Right renal pelvis (tissue), 4 donors: ENCODE data around the gene FBXW10B. TPM values are rescaled to one million over a fixed set of nuclear protein-coding genes. Genes with fewer than 3 reads are reported as not detected.
"Not testable (repeated sequence)": the region's sequence is repeated elsewhere in the genome, so short reads cannot be mapped to it uniquely, and the experiment has no call there.

Source experiments
- DNase-seq, 4 donors: peaks; one replicate each; pipeline ENCODE4 v3.0.0-alpha.2; 2013; ENCODE audit warnings: low read depth in 4 of 4, low spot score in 3 of 4, missing footprints in 1 of 4
- polyA plus RNA-seq, 4 donors: library from polyadenylated mRNA; unstranded; fragments of 120-200 nt; gene quantifications; one replicate each; pipeline ENCODE4 v1.2.1, GENCODE V29; 2013; ENCODE audit not compliant: insufficient read length in 4 of 4

FBXW10B gene
- polyA plus RNA-seq, 4 donors: 0.67 to 1.4 (median 0.96) TPM

- DNase-seq: not testable (repeated sequence)
Measured at GRCh38 chr17:15642505-15643251, 23.2 kb upstream of the FBXW10B start.

DNA sequence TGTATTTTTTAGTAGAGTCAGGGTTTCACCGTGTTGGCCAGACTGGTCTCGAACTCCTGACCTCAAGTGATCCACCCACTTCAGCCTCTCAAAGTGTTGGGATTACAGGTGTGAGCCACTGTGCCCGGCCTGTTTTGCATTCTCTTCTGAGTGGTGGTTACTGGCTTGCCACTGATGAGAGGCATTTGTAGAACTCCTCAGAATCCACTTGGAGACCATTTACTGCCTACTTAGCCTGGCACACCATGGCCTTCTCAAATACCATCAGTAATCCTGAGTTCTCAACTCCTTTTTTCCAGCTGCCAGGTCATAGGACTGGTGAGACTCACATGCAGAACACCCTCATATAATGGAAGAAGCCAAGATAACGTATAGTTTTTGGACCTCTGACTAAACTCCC lies 22.5 kb upstream of the FBXW10B start:
- not testable (repeated sequence) for DNase-seq

DNA sequence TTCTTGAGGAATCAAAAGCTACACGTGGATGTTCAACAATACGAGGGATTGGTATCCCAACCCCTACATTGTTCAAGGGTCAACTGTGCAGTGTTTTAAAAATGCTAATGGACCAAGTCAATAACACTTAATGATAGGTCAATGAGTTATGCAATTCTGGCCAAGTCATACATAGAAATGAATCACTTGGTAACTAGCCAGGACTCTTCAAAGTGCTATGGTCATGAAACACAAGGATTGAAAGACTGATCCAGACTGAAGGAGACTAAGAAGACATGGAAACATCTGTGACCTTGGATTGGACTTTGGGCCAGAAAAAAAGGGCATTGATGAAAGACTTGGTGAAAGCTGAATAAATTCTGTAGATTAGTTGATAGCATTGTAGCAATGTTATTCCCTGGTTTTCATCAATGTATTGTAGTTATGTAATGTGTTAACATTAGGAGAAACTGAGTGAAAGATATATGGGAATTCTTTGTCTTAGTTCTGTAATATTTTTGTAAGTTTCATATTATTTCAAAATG lies 11.5 kb upstream of the FBXW10B start:
- DNase-seq: not testable (repeated sequence)

GRCh38 chr17:15629991-15630390 lies 10.5 kb upstream of the FBXW10B start:
- DNase-seq: not testable (repeated sequence)

- DNase-seq: not testable (repeated sequence)
Measured at GRCh38 chr17:15623661-15624209, 4.2 kb upstream of the FBXW10B start.

DNA sequence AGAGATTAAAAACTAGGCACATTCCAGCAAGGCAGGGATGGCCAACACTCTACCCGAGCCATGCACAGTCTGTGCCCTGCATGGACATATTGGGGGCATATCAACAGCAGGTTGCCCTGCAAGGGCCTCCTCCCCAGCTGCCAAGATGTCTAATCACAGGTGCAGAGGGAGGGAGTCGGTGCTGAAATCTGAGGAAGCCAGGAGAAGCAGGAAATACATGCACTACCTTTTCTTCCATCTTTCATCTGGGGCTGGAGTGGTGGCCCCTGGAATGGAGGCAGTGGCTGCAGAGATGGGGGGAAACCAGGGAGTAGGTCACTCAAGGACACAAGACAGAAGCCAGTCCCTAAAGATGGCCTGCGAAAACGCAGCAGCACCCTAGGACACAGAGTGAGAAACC lies 3.8 kb upstream of the FBXW10B start:
- DNase-seq: not testable (repeated sequence)

DNA sequence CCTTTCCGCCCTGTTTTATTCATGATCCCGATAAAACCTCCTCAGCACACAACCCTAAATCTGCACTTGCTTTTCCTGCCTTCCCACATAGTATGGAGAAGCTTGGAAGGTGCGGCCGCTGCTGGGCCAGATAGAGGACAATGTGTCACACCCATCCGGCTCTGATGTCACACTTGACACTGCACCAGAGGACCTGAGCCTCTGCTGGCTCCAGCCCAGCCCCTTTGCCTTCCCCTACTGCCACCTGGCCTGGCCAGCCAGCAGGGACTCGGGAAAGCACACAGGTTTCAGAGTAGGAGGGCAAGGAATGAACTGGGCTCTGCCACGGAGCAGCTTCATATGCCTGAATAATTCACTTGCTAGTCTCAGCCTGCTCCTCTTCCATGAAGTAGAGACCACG lies 2.6 kb upstream of the FBXW10B start:
- DNase-seq: not testable (repeated sequence)

- not testable (repeated sequence) for DNase-seq
Measured at GRCh38 chr17:15616828-15617227, 2.7 kb downstream of the FBXW10B start.

DNA sequence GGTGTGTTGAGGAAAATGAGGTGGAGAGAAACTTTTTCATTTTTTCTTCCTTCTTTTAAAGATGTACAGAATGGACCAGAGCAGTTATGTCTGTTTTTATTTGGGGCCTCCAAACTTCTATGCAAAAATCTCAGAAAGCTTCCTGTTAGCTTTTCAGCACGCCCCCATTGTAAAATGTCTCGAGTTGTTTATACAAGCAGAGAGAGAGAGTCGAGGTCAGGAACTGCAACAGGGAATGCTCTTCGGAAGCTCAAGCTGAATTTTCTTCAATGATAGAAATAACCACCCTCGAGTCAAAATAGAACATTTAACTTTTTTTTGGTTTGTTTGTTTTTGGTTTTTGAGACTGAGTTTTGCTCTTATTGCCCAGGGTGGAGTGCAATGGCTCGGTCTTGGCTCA lies 3.7 kb downstream of the FBXW10B start:
- DNase-seq: peak in 1 of 4 donors; percentile 5

DNA sequence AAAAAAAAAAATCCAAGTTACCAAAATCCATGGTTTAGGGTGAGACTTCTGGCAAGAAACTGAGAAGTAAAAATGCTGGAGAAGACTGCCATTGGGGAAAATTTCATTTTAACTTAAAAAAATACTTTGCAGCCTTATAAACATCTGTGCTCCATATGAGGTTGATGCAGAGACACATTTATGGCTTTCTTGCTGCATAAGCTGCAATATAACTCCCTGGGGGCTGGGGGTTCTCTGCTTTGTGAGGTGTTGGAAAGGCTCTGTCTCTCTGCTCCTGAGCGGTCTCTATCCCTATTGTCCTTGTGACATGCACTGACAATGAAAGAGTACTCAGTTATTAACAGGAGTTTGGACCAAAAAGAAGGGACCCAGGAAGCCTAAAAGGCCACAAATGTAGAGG lies 6.4 kb downstream of the FBXW10B start:
- not testable (repeated sequence) for DNase-seq

- not testable (repeated sequence) for DNase-seq
Measured at GRCh38 chr17:15592960-15593359, 26.5 kb downstream of the FBXW10B start.

GRCh38 chr17:15591986-15592385 lies 27.5 kb downstream of the FBXW10B start:
- not testable (repeated sequence) for DNase-seq

GRCh38 chr17:15590844-15591243 lies 28.7 kb downstream of the FBXW10B start:
- DNase-seq: not testable (repeated sequence)

DNA sequence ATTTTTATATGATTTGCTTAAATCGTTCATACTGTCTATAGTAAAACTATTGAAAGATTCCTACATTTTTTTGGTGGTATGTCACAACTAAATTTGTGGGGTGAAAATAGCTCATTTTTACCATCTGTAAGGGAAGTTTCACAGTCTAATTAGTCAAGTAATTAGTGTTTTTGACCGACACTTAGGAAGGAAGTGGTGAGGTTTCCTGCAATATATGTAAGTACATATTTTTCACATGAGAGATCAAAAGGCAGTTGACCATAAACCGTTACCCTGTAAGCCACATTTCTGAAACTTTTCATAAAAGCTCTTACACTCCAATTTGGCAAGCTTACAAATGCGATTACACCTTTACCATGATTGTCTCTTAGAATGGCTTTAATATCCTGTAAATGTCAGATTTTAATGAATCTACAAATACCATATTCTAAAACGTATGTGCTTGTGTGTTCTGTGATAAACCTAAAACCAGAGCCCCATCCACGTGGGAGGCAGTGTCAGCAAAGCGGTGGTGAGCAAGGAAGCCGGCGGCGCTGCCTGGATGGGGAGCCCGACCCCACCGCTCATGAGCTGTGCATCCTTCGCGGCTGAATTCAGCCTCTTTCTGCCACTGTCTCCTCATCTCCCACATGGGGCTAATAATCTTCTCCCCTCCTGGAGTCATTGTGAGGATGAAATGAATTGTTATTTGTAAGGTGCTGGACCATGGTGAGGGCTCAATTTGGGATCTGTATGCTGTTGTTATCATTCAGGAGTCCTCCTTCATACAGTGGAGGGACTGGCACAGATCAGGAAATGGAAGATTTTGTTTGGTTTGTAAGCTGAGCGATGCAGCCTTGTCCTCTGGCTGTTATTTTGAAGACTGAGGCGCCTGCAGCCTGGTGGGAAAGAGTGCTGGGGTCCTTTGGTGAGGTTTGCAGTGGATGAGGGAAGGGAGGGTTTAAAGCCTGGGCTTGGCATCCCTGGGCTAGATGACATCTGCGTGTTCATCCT lies 29.7 kb downstream of the FBXW10B start:
- DNase-seq: not testable (repeated sequence)

- not testable (repeated sequence) for DNase-seq
Measured at GRCh38 chr17:15588017-15588416, 31.5 kb downstream of the FBXW10B start.

- DNase-seq: not testable (repeated sequence)
Measured at GRCh38 chr17:15583313-15583712, 36.2 kb downstream of the FBXW10B start.

- DNase-seq: not testable (repeated sequence)
Measured at GRCh38 chr17:15581462-15581861, 38.0 kb downstream of the FBXW10B start.

GRCh38 chr17:15576848-15577247 lies 42.7 kb downstream of the FBXW10B start:
- not testable (repeated sequence) for DNase-seq

- not testable (repeated sequence) for DNase-seq
Measured at GRCh38 chr17:15574660-15575059, 44.8 kb downstream of the FBXW10B start.

- not testable (repeated sequence) for DNase-seq
Measured at GRCh38 chr17:15573870-15574269, 45.6 kb downstream of the FBXW10B start.
